Raji (cell line): Measurements from ENCODE around the gene AARS1.

ENCODE experiments used
- POLR2A ChIP-seq: IDR thresholded peaks from 2 replicates; pipeline ENCODE4 v1.6.1; 2011; ENCODE audit warnings: low read depth, low read length, control low read depth; ENCODE audit not compliant: insufficient read depth

The AARS1 gene

GRCh38 chr16:70290949-70291519 lies 1.7 kb upstream of the AARS1 start:
- TF ChIP-seq POLR2A, result no peak

- no peak for TF ChIP-seq POLR2A
Measured at GRCh38 chr16:70276392-70276791, 12.9 kb downstream of the AARS1 start.

- no peak for TF ChIP-seq POLR2A
Measured at GRCh38 chr16:70271696-70272095, 17.6 kb downstream of the AARS1 start.

GRCh38 chr16:70270176-70270575 lies 19.1 kb downstream of the AARS1 start:
- TF ChIP-seq POLR2A, result no peak

- TF ChIP-seq POLR2A, result no peak
Measured at GRCh38 chr16:70269471-70269870, 19.8 kb downstream of the AARS1 start.

- no peak for TF ChIP-seq POLR2A
Measured at GRCh38 chr16:70267516-70267915, 21.8 kb downstream of the AARS1 start.

GRCh38 chr16:70258946-70259345 lies 30.4 kb downstream of the AARS1 start:
- TF ChIP-seq POLR2A, result no peak

GRCh38 chr16:70258065-70258464 lies 31.2 kb downstream of the AARS1 start:
- no peak for TF ChIP-seq POLR2A

GRCh38 chr16:70257391-70257790 lies 31.9 kb downstream of the AARS1 start:
- TF ChIP-seq POLR2A, result no peak

GRCh38 chr16:70255574-70255973 lies 33.7 kb downstream of the AARS1 start:
- no peak for TF ChIP-seq POLR2A

- no peak for TF ChIP-seq POLR2A
Measured at GRCh38 chr16:70254965-70255286, 34.4 kb downstream of the AARS1 start.

- no peak for TF ChIP-seq POLR2A
Measured at GRCh38 chr16:70254180-70254964, 34.9 kb downstream of the AARS1 start.

- TF ChIP-seq POLR2A, result no peak
Measured at GRCh38 chr16:70253291-70254106, 35.8 kb downstream of the AARS1 start.

GRCh38 chr16:70252355-70252988 lies 36.8 kb downstream of the AARS1 start:
- no peak for TF ChIP-seq POLR2A

- peak; percentile 91 for TF ChIP-seq POLR2A
Measured at GRCh38 chr16:70251629-70252354, 37.5 kb downstream of the AARS1 start, which contains the start of gene EXOSC6. Gene EXOSC6, minus strand, starts transcription at chr16:70251940. Its CDS starts 40 bp downstream, at chr16:70251900.
